ENCODE measurements around the gene DISC1.

The DISC1 gene

DNA sequence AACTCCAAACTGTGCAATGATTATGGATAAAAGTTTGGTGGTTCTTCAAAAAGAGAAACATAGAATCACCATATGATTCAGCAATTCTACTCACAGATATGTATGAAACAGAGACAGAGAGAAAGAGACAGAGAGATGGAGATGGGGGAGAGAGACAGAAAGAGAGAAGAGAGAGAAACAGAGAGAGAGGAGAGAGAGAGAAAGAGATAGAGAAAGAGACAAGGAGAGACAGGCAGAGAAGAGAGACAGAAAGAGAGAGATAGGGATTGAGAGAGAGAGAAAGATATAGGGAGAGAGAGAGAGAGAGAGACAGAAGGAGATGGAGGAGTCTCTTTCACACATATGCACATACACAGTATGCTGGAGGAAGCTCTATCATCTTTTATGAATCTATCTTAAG lies 87.8 kb downstream of the DISC1 start:
- H3K4me3 ChIP-seq (replicated peaks; ENCODE audit: insufficient read depth, low read length), result no peak overlapping the region
- H3K27ac ChIP-seq (replicated peaks), result no peak overlapping the region
- DNase-seq (ENCODE audit: low read depth in 1 of 2, low spot score in 1 of 2), result no peak
- H3K27me3 ChIP-seq (ENCODE audit: insufficient read depth, poor library complexity, severe bottlenecking), result no peaks in the 10 kb centered on the region
- TF ChIP-seq GABPA (IDR thresholded peaks at IDR 0.05; ENCODE audit: low read depth), result no peak
- TF ChIP-seq, protein P1, sequence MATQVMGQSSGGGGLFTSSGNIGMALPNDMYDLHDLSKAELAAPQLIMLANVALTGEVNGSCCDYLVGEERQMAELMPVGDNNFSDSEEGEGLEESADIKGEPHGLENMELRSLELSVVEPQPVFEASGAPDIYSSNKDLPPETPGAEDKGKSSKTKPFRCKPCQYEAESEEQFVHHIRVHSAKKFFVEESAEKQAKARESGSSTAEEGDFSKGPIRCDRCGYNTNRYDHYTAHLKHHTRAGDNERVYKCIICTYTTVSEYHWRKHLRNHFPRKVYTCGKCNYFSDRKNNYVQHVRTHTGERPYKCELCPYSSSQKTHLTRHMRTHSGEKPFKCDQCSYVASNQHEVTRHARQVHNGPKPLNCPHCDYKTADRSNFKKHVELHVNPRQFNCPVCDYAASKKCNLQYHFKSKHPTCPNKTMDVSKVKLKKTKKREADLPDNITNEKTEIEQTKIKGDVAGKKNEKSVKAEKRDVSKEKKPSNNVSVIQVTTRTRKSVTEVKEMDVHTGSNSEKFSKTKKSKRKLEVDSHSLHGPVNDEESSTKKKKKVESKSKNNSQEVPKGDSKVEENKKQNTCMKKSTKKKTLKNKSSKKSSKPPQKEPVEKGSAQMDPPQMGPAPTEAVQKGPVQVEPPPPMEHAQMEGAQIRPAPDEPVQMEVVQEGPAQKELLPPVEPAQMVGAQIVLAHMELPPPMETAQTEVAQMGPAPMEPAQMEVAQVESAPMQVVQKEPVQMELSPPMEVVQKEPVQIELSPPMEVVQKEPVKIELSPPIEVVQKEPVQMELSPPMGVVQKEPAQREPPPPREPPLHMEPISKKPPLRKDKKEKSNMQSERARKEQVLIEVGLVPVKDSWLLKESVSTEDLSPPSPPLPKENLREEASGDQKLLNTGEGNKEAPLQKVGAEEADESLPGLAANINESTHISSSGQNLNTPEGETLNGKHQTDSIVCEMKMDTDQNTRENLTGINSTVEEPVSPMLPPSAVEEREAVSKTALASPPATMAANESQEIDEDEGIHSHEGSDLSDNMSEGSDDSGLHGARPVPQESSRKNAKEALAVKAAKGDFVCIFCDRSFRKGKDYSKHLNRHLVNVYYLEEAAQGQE (IDR thresholded peaks at IDR 0.05; ENCODE audit: insufficient replicate concordance, low read depth), result no peak
- TF ChIP-seq POLR2AphosphoS5 (IDR thresholded peaks at IDR 0.05; ENCODE audit: low read depth), result no peak
- TF ChIP-seq SPI1 (IDR thresholded peaks at IDR 0.05; ENCODE audit: borderline replicate concordance, low read depth), result no peak
- TF ChIP-seq, protein P2, sequence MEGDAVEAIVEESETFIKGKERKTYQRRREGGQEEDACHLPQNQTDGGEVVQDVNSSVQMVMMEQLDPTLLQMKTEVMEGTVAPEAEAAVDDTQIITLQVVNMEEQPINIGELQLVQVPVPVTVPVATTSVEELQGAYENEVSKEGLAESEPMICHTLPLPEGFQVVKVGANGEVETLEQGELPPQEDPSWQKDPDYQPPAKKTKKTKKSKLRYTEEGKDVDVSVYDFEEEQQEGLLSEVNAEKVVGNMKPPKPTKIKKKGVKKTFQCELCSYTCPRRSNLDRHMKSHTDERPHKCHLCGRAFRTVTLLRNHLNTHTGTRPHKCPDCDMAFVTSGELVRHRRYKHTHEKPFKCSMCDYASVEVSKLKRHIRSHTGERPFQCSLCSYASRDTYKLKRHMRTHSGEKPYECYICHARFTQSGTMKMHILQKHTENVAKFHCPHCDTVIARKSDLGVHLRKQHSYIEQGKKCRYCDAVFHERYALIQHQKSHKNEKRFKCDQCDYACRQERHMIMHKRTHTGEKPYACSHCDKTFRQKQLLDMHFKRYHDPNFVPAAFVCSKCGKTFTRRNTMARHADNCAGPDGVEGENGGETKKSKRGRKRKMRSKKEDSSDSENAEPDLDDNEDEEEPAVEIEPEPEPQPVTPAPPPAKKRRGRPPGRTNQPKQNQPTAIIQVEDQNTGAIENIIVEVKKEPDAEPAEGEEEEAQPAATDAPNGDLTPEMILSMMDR (IDR thresholded peaks at IDR 0.05; ENCODE audit: insufficient read depth, low read length), result no peak

DNA sequence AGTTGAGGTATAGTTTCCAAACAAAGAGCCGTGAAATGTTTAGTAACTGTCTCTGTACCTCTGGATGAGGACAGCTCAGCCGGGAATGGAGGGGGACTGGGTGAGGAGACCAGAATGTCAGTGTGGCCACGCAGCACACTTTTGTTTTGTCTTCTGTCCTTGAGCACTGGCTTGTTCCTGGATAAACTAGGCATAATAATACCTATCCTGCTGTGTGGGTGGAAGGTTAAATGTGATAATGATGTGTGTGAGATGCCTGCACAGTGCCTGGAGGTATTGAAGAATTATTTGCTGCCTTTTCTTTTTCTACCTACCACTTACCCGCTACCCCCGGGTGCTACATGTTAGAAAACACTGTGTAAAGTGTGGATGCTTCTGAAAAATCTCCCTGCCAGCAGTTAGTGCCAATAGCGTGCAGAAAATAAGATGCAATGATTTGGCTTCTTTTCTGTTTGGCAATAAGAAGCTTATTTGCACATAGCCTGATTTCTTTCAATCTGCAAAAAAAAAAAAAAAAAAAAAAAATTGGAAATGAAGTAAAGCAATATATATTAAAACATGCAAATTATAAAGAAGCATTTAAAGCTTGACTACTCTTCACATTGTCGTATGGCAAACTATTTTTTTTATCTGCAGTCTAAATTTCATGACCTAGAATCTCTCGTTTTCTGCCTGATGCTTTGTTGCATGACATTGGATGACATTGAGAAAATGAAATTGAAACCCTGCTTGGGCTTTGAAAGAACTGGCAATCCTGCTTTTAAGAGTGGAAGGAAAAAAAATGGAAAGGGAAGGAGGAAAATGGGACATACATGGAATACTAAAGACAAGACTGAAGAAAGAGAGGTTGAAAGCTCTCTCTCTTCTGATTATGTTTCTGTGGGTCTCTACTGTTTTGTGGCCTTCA lies 89.5 kb downstream of the DISC1 start:
- no peak overlapping the region for H3K27ac ChIP-seq (replicated peaks)
- TF ChIP-seq, protein P1 (IDR thresholded peaks at IDR 0.05; ENCODE audit: insufficient replicate concordance, low read depth), result no peak
- no peak for TF ChIP-seq SPI1 (IDR thresholded peaks at IDR 0.05; ENCODE audit: borderline replicate concordance, low read depth)
- no peak for TF ChIP-seq POLR2AphosphoS5 (IDR thresholded peaks at IDR 0.05; ENCODE audit: low read depth)
- TF ChIP-seq, protein P2 (IDR thresholded peaks at IDR 0.05; ENCODE audit: insufficient read depth, low read length), result no peak
- TF ChIP-seq GABPA (IDR thresholded peaks at IDR 0.05; ENCODE audit: low read depth), result no peak
- no peak overlapping the region for H3K4me3 ChIP-seq (replicated peaks; ENCODE audit: insufficient read depth, low read length)
- DNase-seq (ENCODE audit: low read depth in 1 of 2, low spot score in 1 of 2), result no peak
- H3K27me3 ChIP-seq (ENCODE audit: insufficient read depth, poor library complexity, severe bottlenecking), result no peaks in the 10 kb centered on the region

DNA sequence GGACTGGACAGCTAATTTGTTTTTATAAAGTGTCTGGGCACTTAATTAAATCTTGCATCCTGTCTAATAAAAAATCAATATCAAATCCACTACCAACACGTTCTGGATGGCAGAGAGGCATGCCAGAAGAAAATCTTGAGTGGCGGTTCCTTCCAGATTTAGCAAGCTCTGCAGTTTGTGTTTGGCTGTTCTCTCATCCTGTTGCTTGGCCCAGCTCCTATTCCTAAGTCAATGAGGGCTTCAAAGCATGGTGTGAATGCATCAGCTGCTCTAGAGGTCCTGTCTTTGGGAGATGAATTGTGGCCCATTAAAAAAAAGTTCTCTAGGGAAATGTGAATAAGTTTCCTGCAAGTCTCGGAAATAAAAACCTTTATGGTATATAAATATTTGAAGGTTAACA lies 90.3 kb downstream of the DISC1 start:
- Histone ChIP-seq H3K27me3 (ENCODE audit: insufficient read depth, poor library complexity, severe bottlenecking) (no peaks in the 10 kb centered on the region), H3K27ac (replicated peaks) (no peak overlapping the region), H3K4me3 (replicated peaks; ENCODE audit: insufficient read depth, low read length) (no peak overlapping the region)
- no peak for TF ChIP-seq GABPA (IDR thresholded peaks at IDR 0.05; ENCODE audit: low read depth)
- DNase-seq (ENCODE audit: low read depth in 1 of 2, low spot score in 1 of 2), result no peak

DNA sequence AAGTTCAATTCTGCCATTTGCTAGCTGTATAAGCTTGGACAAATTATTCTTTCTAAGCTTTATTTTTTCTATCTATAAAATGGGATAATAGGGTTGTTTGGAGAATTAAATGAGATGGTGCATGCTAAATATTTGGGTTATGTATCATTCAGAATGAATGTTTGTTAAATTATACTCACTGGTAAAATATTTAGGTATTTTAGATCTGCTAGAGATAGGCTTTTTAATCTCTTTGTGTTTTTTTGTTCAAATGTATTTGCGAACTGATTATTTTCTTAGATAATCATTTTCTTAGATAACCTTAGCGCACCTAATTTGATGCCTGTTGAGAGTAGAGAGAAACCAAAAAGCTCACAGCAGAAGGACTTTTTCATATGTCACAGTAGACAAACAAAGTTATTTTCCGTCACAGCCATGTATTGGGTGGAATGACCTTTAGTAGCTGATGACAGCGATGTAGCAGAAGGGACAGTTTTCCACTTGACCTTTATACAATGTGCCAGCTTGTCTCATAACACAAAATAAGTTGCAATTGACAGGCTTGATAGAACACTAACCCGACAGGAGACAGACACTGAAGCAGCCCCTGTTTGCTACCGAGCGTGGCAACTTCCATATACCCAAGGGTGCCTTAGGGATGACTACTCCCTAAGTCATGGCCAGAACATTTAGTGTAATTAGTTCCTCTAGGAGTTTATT lies 93.0 kb downstream of the DISC1 start:
- DNase-seq (ENCODE audit: low read depth in 1 of 2, low spot score in 1 of 2), result no peak
- no peaks in the 10 kb centered on the region for H3K27me3 ChIP-seq (ENCODE audit: insufficient read depth, poor library complexity, severe bottlenecking)
- no peak overlapping the region for H3K4me3 ChIP-seq (replicated peaks; ENCODE audit: insufficient read depth, low read length)
- no peak overlapping the region for H3K27ac ChIP-seq (replicated peaks)
- TF ChIP-seq GABPA (IDR thresholded peaks at IDR 0.05; ENCODE audit: low read depth), result no peak
- TF ChIP-seq, protein P1 (IDR thresholded peaks at IDR 0.05; ENCODE audit: insufficient replicate concordance, low read depth), result no peak
- TF ChIP-seq SPI1 (IDR thresholded peaks at IDR 0.05; ENCODE audit: borderline replicate concordance, low read depth), result no peak
- TF ChIP-seq, protein P2 (IDR thresholded peaks at IDR 0.05; ENCODE audit: insufficient read depth, low read length), result no peak
- TF ChIP-seq POLR2AphosphoS5 (IDR thresholded peaks at IDR 0.05; ENCODE audit: low read depth), result no peak

Measured in HL-60 (cell line).